Osteocyte (in vitro differentiated cells): ENCODE measurements around the gene KIF1B. TPM values are rescaled to one million over a fixed set of nuclear protein-coding genes. Genes with fewer than 3 reads are reported as not detected.
"Not testable (repeated sequence)": the region's sequence is repeated elsewhere in the genome, so short reads cannot be mapped to it uniquely, and the experiment has no call there.

Experiments
- DNase-seq: peaks from one replicate; pipeline ENCODE4 v3.0.0; 2021; ENCODE audit warnings: mixed read lengths; ENCODE audit not compliant: unreplicated experiment; ENCODE audit errors: extremely low spot score
- H3K27ac Mint-ChIP-seq: one replicate; pipeline ENCODE4 v1.8.0; 2021; ENCODE audit warnings: mild to moderate bottlenecking, mixed read lengths; ENCODE audit not compliant: unreplicated experiment
- H3K27me3 Mint-ChIP-seq: one replicate; pipeline ENCODE4 v1.8.0; 2021; ENCODE audit warnings: mixed read lengths; ENCODE audit not compliant: unreplicated experiment
- H3K36me3 Mint-ChIP-seq: one replicate; pipeline ENCODE4 v1.8.0; 2021; ENCODE audit warnings: mixed read lengths; ENCODE audit not compliant: unreplicated experiment
- H3K4me1 Mint-ChIP-seq: one replicate; pipeline ENCODE4 v1.8.0; 2021; ENCODE audit warnings: mixed read lengths; ENCODE audit not compliant: unreplicated experiment
- H3K4me3 Mint-ChIP-seq: one replicate; pipeline ENCODE4 v1.8.0; 2021; ENCODE audit warnings: mild to moderate bottlenecking, moderate library complexity, mixed read lengths; ENCODE audit not compliant: unreplicated experiment
- H3K9me3 Mint-ChIP-seq: one replicate; pipeline ENCODE4 v1.8.0; 2021; ENCODE audit warnings: mixed read lengths; ENCODE audit not compliant: unreplicated experiment
- CTCF ChIP-seq: fragments of 200-600 bp; sonication (generic); IDR thresholded peaks from 2 replicates; pipeline ENCODE4 v1.5.0; 2021; ENCODE audit warnings: antibody characterized with exemption, mild to moderate bottlenecking, moderate library complexity
- total RNA-seq: library from RNA; stranded (reverse); gene quantifications from 2 replicates; pipeline ENCODE4 v1.2.1, GENCODE V29; 2021

The KIF1B gene
- total RNA-seq, 1 donor from 2014 or later, result 48.9 TPM

- no peak for TF ChIP-seq CTCF
- no peak overlapping the region for H3K4me3 Mint-ChIP-seq
- DNase-seq, result no peak
- peak overlapping the region; percentile 29 for H3K27ac Mint-ChIP-seq
- peaks cover 21% of the 10 kb centered on the region for H3K36me3 Mint-ChIP-seq
- no peaks in the 10 kb centered on the region for H3K27me3 Mint-ChIP-seq
- no peaks in the 10 kb centered on the region for H3K9me3 Mint-ChIP-seq
- peaks cover 12% of the 10 kb centered on the region for H3K4me1 Mint-ChIP-seq
Measured at GRCh38 chr1:10424034-10424433, 213.7 kb downstream of the KIF1B start.

- no peaks in the 10 kb centered on the region for H3K27me3 Mint-ChIP-seq
- peaks cover 16% of the 10 kb centered on the region for H3K36me3 Mint-ChIP-seq
- H3K4me1 Mint-ChIP-seq, result peaks cover 14% of the 10 kb centered on the region
- TF ChIP-seq CTCF, result no peak
- DNase-seq, result no peak
- no peaks in the 10 kb centered on the region for H3K9me3 Mint-ChIP-seq
- no peak overlapping the region for H3K27ac Mint-ChIP-seq
- H3K4me3 Mint-ChIP-seq, result no peak overlapping the region
Measured at GRCh38 chr1:10424651-10425050, 214.3 kb downstream of the KIF1B start.

GRCh38 chr1:10425826-10426534, 215.6 kb downstream of the KIF1B start:
- not testable (repeated sequence) for H3K27ac Mint-ChIP-seq, H3K36me3 Mint-ChIP-seq, H3K4me3 Mint-ChIP-seq, DNase-seq, H3K27me3 Mint-ChIP-seq, H3K9me3 Mint-ChIP-seq
- peaks cover 21% of the 10 kb centered on the region for H3K4me1 Mint-ChIP-seq

GRCh38 chr1:10426535-10426848, 216.1 kb downstream of the KIF1B start:
- H3K27me3 Mint-ChIP-seq, H3K27ac Mint-ChIP-seq, DNase-seq, H3K36me3 Mint-ChIP-seq, H3K4me3 Mint-ChIP-seq, H3K9me3 Mint-ChIP-seq: not testable (repeated sequence)
- H3K4me1 Mint-ChIP-seq, result peaks cover 26% of the 10 kb centered on the region

- Mint-ChIP-seq H3K27ac (no peak overlapping the region), H3K9me3 (no peaks in the 10 kb centered on the region), H3K4me1 (peaks cover 21% of the 10 kb centered on the region), H3K36me3 (no peaks in the 10 kb centered on the region), H3K4me3 (no peak overlapping the region), H3K27me3 (no peaks in the 10 kb centered on the region)
- DNase-seq, result no peak
- no peak for TF ChIP-seq CTCF
Measured at GRCh38 chr1:10428984-10429383, 218.6 kb downstream of the KIF1B start.

GRCh38 chr1:10429868-10430215, 219.5 kb downstream of the KIF1B start:
- H3K9me3 Mint-ChIP-seq, result no peaks in the 10 kb centered on the region
- TF ChIP-seq CTCF, result no peak
- H3K36me3 Mint-ChIP-seq, result no peaks in the 10 kb centered on the region
- peaks cover 18% of the 10 kb centered on the region for H3K4me1 Mint-ChIP-seq
- no peak for DNase-seq
- no peaks in the 10 kb centered on the region for H3K27me3 Mint-ChIP-seq
- H3K4me3 Mint-ChIP-seq, result peak overlapping the region; percentile 82
- H3K27ac Mint-ChIP-seq, result no peak overlapping the region
